Gastroesophageal sphincter (tissue), 3 donors: Measurements from ENCODE around the gene SHISA6.

Experiments used
- POLR2A ChIP-seq, 2 donors: fragments of 450-650 bp; IDR thresholded peaks; one replicate each; pipeline ENCODE4 v1.6.1; 2017; ENCODE audit warnings: antibody characterized with exemption in 2 of 2, mild to moderate bottlenecking in 2 of 2, moderate library complexity in 1 of 2
- POLR2AphosphoS5 ChIP-seq: sonication (generic); formaldehyde crosslinking; IDR thresholded peaks from one replicate; pipeline ENCODE4 v1.6.1; 2017; ENCODE audit warnings: antibody characterized with exemption
- TF ChIP-seq, protein P1 (sequence below), 4 experiments: fragments of 200-600 bp in 2 of 4; fragments of 450-650 bp in 2 of 4; sonication (generic) in 1 of 4; IDR thresholded peaks; one replicate each; pipeline ENCODE4 v1.5.1; 2017 to 2019; ENCODE audit warnings: antibody characterized with exemption in 4 of 4, mild to moderate bottlenecking in 2 of 4, moderate library complexity in 2 of 4

DNA sequence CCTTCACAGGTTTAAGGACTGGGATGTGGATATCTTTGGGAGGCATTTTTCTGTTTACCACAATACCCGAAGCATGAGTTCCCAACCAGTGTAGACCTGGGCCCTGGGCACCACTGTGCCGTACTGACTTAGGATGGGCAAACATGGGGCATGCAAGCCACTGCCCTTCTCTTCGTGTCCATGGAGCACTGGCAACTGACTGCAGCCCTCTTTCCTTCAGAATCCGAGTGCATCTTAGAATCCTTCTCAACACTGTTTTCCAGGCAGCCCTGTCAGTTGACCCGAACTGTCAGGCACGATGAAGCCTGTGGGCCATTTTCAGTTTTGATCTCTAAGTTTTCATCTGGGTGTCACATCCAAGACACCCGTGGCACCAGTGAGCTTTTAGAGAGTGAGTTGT, 59.2 kb downstream of the SHISA6 start:
- TF ChIP-seq, protein P1, sequence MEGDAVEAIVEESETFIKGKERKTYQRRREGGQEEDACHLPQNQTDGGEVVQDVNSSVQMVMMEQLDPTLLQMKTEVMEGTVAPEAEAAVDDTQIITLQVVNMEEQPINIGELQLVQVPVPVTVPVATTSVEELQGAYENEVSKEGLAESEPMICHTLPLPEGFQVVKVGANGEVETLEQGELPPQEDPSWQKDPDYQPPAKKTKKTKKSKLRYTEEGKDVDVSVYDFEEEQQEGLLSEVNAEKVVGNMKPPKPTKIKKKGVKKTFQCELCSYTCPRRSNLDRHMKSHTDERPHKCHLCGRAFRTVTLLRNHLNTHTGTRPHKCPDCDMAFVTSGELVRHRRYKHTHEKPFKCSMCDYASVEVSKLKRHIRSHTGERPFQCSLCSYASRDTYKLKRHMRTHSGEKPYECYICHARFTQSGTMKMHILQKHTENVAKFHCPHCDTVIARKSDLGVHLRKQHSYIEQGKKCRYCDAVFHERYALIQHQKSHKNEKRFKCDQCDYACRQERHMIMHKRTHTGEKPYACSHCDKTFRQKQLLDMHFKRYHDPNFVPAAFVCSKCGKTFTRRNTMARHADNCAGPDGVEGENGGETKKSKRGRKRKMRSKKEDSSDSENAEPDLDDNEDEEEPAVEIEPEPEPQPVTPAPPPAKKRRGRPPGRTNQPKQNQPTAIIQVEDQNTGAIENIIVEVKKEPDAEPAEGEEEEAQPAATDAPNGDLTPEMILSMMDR (IDR thresholded peaks at IDR 0.05), result no peak
- TF ChIP-seq POLR2AphosphoS5 (no peak), POLR2A (IDR thresholded peaks at IDR 0.05) (no peak)
